Glomerular visceral epithelial cell (primary cell): ENCODE results near the gene ABCB1.
"Not testable (repeated sequence)": the region's sequence is repeated elsewhere in the genome, so short reads cannot be mapped to it uniquely, and the experiment has no call there.

Source experiments
- DNase-seq: peaks from one replicate; pipeline ENCODE4 v3.0.0-alpha.2; 2016; ENCODE audit errors: extremely low spot score

The ABCB1 gene

DNA sequence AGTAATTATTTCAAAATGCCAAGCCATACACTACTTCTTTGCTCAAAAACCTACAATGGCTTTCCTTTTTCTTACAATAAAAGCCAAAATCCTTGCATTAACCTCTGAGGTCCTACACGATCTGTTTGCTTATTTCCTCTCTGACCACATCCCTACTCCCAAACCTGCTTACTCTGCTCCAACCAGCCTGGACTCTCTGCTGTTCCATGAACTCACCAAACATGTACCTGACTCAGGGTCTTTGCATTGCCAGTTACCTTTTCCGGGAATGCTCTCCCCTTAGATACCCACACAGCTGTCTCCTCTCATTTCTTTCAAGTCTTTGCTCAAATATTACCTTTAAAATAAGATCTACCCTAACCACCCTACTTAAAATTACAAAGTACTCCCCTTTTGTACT lies 127.5 kb downstream of the ABCB1 start:
- no peak for DNase-seq

DNA sequence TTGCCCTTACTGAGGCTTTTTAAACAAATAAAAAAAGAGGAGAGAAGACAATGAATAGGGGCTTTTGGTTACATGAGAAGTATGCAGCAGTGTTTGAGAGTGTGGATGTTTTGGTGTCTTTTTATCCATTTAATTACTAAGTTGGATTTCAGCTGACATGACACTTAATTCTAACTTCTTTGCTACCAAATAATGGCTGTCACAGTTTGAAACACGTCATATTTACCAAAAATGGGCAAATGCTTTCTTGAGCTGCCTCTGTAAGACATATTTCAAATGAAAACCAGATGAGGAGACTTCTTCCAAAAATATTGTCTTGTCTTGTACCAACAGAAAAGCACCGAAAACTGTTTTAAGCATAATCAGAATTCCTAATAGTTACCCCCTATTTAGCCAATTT lies 129.2 kb downstream of the ABCB1 start:
- DNase-seq: no peak

DNA sequence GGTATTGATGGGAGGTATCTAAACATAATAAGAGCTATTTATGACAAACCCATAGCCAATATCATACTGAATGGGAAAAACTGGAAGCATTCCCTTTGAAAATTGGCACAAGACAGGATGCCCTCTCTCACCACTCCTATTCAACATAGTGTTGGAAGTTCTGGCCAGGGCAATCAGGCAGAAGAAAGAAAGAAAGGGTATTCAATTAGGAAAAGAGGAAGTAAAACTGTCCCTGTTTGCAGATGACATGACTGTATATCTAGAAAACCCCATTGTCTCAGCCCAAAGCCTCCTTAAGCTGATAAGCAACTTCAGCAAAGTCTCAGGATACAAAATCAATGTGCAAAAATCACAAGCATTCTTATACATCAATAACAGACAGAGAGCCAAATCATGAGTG lies 131.5 kb downstream of the ABCB1 start:
- not testable (repeated sequence) for DNase-seq

DNA sequence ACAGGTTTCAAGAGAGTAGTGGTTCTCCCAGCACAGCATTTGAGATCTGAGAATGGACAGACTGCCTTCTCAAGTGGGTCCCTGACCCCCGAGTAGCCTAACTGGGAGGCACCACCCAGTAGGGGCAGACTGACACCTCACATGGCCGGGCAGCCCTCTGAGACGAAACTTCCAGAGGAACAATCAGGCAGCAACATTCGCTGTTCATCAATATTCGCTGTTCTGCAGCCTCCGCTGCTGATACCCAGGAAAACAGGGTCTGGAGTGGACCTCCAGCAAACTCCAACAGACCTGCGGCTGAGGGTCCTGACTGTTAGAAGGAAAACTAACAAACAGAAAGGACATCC lies 135.2 kb downstream of the ABCB1 start:
- DNase-seq: not testable (repeated sequence)

DNA sequence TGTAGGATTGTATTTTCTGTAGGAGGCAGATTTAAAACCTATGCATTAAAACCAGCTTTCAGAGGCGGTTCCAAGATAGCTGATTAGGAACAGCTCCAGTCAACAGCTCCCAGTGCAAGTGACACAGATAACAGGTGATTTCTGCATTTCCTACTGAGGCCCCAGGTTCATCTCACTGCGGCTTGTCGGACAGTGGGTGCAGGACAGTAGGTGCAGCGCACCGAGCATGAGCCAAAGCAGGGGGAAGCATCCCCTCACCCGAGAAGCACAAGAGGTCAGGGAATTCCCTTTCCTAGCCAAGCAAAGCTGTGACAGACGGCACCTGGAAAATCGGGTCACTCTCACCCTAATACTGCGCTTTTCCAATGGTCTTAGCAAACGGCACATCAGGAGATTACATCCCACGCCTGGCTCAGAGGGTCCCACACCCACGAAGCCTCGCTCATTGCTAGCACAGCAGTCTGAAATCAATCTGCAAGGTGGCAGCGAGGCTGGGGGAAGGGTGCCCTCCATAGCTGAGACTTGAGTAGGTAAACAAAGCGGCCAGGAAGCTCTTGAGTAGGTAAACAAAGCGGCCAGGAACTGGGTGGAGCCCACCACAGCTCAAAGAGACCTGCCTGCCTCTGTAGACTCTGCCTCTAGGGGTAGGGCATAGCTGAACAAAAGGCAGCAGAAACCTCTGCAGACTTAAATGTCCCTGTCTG lies 135.7 kb downstream of the ABCB1 start:
- not testable (repeated sequence) for DNase-seq

DNA sequence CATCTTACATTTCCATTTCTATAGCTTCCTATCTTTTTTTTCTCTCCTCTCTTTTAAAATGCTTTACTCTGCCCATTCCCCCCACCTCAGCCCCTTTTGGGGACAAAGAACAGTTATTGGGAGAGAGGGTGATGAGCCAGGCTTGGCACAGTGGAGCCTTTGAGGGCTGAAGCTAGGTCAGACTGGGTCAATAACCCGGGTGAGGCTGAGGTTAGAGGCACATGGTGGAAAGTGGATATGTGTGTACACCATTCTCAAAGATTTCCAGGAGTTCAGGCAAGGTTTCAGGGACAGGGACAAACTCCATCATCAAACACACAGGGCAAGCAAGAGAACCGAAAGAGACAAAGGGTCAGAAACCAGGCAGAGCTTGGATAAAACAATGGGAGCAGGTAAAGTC lies 136.7 kb downstream of the ABCB1 start:
- no peak for DNase-seq

DNA sequence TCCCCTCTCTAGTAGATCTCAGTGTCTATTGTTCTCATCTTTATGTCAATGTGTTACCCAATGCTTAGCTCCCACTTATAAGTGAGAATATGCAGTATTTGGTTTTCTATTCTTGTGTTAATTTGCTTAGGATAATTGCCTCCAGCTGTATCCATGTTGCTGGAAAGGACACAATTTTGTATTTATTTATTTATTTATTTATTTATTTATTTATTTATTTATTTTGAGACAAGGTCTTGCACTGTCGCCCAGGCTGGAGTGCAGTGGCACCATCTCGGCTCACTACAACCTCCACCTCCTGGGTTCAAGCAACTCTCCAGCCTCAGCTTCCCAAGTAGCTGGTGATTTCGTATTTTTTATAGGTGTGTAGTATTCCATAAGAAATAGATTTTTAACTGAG lies 140.2 kb downstream of the ABCB1 start:
- not testable (repeated sequence) for DNase-seq

DNA sequence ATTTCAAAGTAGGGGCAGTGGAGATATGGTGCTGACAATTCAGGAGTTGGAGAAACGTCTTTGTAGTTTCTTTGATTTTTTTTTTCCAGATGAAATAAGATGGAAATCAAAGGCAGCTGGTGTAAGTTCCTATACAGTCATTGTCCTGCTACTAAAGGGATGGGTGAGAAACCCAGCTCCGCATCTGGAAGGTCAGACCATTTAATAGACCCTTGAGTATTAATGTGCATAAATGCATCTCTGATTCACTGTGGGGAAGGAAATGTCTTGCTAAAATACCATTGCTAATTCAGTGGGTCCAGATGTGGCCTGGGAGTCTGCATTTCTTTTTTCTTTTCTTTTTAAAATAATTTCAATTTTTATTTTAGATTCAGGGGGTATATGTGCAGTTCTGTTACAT lies 140.7 kb downstream of the ABCB1 start:
- DNase-seq: no peak

DNA sequence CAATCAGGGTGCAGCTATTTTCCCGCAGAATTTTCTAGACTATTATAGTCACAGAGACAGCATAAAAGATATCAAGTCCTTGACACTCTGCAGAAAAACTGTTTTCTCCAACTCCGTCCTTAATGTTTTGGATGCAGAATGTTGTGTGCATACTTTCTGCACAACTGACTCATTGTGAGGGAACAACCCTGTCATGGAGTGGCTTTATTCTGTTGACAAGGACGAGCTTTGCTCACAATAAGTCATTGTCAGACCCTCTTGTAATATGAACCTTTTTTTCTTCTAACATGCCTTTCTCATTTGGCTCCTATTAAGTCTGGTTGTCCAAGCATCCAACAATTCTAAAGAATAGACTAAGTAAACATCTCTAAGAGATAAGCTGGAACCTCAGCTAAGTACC lies 142.5 kb downstream of the ABCB1 start:
- no peak for DNase-seq

DNA sequence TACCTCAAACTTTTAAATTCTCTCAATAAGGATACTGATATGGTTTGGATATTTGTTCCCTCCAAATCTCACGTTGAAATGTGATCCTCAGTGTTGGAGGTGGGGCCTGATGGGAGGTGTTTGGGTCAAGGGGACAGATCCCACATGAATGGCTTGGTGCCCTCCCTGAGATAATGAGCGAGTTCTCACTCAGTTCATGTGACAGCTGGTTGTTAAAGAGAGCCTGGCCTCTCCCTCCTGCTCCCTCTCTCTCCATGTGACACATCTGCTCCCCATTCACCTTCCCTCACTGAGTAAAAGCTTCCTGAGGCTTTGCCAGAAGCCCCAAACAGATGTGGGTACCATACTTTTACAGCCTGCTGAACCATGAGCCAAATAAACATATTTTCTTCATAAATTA lies 144.4 kb downstream of the ABCB1 start:
- no peak for DNase-seq
